ENCODE measurements around the gene PAQR9.
A peak's percentile ranks its signal among the peaks of the same experiment; 100 is the strongest.

PAQR9 gene

GRCh38 chr3:142982038-142982773 is 18.7 kb upstream of the PAQR9 start:
- no peak for DNase-seq

- no peak for DNase-seq
These were observed 17.6 kb upstream of the PAQR9 start for GRCh38 chr3:142981108-142981507.

GRCh38 chr3:142977399-142977728 is 13.9 kb upstream of the PAQR9 start:
- no peak for DNase-seq

- DNase-seq = peak in 27 of 51 donors; percentile 4 to 67 (median 32)
These were observed 13.3 kb upstream of the PAQR9 start for GRCh38 chr3:142976621-142977398.

GRCh38 chr3:142975316-142975995 is 12.0 kb upstream of the PAQR9 start:
- DNase-seq = no peak

- peak in 18 of 51 donors; percentile 3 to 60 (median 30) for DNase-seq
These were observed 9.9 kb upstream of the PAQR9 start for GRCh38 chr3:142973217-142974009.

GRCh38 chr3:142972092-142972753 is 8.7 kb upstream of the PAQR9 start:
- no peak for DNase-seq

GRCh38 chr3:142971431-142971830 is 8.0 kb upstream of the PAQR9 start:
- DNase-seq = no peak

- DNase-seq = no peak
These were observed 5.0 kb upstream of the PAQR9 start for GRCh38 chr3:142968319-142969025.

- no peak for DNase-seq
These were observed 3.3 kb upstream of the PAQR9 start for GRCh38 chr3:142966808-142967207.

GRCh38 chr3:142965581-142965980 is 2.1 kb upstream of the PAQR9 start:
- DNase-seq = no peak

- peak in 1 of 51 donors; percentile 42 for DNase-seq
These were observed 299 bp downstream of the PAQR9 start for GRCh38 chr3:142963234-142963515.

- DNase-seq = no peak
These were observed 797 bp downstream of the PAQR9 start for GRCh38 chr3:142962520-142963233.

- no peak for DNase-seq
These were observed 1.3 kb downstream of the PAQR9 start for GRCh38 chr3:142962175-142962519.

- no peak for DNase-seq
These were observed 1.9 kb downstream of the PAQR9 start for GRCh38 chr3:142961539-142961938.

- DNase-seq = no peak
These were observed 3.1 kb downstream of the PAQR9 start for GRCh38 chr3:142960322-142960850.

- peak in 3 of 51 donors; percentile 7 to 12 (median 9) for DNase-seq
These were observed 4.8 kb downstream of the PAQR9 start for GRCh38 chr3:142958707-142959106.

GRCh38 chr3:142953443-142953842 is 10.0 kb downstream of the PAQR9 start:
- DNase-seq = no peak

- no peak for DNase-seq
These were observed 10.9 kb downstream of the PAQR9 start for GRCh38 chr3:142952272-142953193.

Measured in hypothalamus (tissue), 51 donors.